T-cell (primary cell): Measurements from ENCODE around the gene CBFA2T3. TPM values are rescaled to one million over a fixed set of nuclear protein-coding genes. Genes with fewer than 3 reads are reported as not detected.
A peak's percentile ranks its signal among the peaks of the same experiment; 100 is the strongest.

Experiments used
- ATAC-seq, 4 experiments: fragments of 200-7000 bp in 3 of 4; fragments of 150-1000 bp in 1 of 4; cut with Tn5 transposase; replicated peaks in 1 of 4; 1 replicate in 3 of 4; 2 replicates in 1 of 4; pipeline ENCODE4 v1.10.0; 2021; ENCODE audit warnings: moderate library complexity in 3 of 4, mild to moderate bottlenecking in 2 of 4, moderate number of reproducible peaks in 1 of 4
- CTCF ChIA-PET, 2 donors: fragments of 300-600 bp; sonication (Branson Sonifier 250); formaldehyde crosslinking; loops; one replicate each; lab custom pipeline; 2022; ENCODE audit warnings: antibody characterized with exemption in 2 of 2; lab: Charles Lee
- POLR2A ChIA-PET, 2 donors: fragments of 300-600 bp; sonication (Branson Sonifier 250); formaldehyde crosslinking; loops; one replicate each; lab custom pipeline; 2022; ENCODE audit warnings: antibody characterized with exemption in 2 of 2; lab: Charles Lee
- DNase-seq, 35 experiments: peaks; one replicate each; pipeline versions ENCODE4 v3.0.0 to v3.0.0-alpha.2; 2013 to 2023
- H3K27ac ChIP-seq: one replicate; pipeline ENCODE4 v1.5.1; 2013; ENCODE audit warnings: low read length
- H3K27me3 ChIP-seq, 2 experiments: replicated peaks in 1 of 2; 1 replicate in 1 of 2; 2 replicates in 1 of 2; pipeline versions ENCODE4 v1.6.1 to v1.7.0; 2013; ENCODE audit warnings: low read length in 1 of 2, mixed read lengths in 1 of 2; ENCODE audit not compliant: control insufficient read depth in 2 of 2, insufficient read depth in 2 of 2; ENCODE audit errors: extremely low read depth in 1 of 2
- H3K36me3 ChIP-seq, 2 donors: 1 replicate in 1 of 2; 2 replicates in 1 of 2; pipeline versions ENCODE4 v1.6.1 to v1.7.0; 2013; ENCODE audit warnings: low read length in 1 of 2; ENCODE audit not compliant: control insufficient read depth in 2 of 2, insufficient read depth in 1 of 2; ENCODE audit errors: extremely low read depth in 1 of 2
- H3K4me1 ChIP-seq, 2 experiments: 1 replicate in 1 of 2; 2 replicates in 1 of 2; pipeline versions ENCODE4 v1.6.1 to v1.7.0; 2013; ENCODE audit warnings: low read length in 2 of 2, mixed read lengths in 1 of 2; ENCODE audit not compliant: insufficient read depth in 2 of 2, control insufficient read depth in 1 of 2; ENCODE audit errors: extremely low read depth in 1 of 2
- H3K4me3 ChIP-seq, 2 donors: 1 replicate in 1 of 2; 2 replicates in 1 of 2; pipeline versions ENCODE4 v1.5.1 to v1.7.0; 2013; ENCODE audit warnings: mild to moderate bottlenecking in 2 of 2, low read length in 1 of 2, moderate library complexity in 1 of 2; ENCODE audit not compliant: control insufficient read depth in 1 of 2; ENCODE audit errors: extremely low read depth in 1 of 2
- H3K9me3 ChIP-seq: 2 replicates; pipeline ENCODE4 v1.7.0; 2013
- H3K27ac Mint-ChIP-seq, 2 donors: one replicate each; pipeline ENCODE4 v1.8.0; 2020 to 2021; ENCODE audit warnings: mild to moderate bottlenecking in 2 of 2, mixed read lengths in 2 of 2
- H3K27me3 Mint-ChIP-seq, 2 donors: one replicate each; pipeline ENCODE4 v1.8.0; 2021 to 2022; ENCODE audit warnings: mixed read lengths in 2 of 2
- H3K36me3 Mint-ChIP-seq: one replicate; pipeline ENCODE4 v1.8.0; 2021; ENCODE audit warnings: mixed read lengths
- H3K4me1 Mint-ChIP-seq, 3 donors: one replicate each; pipeline ENCODE4 v1.8.0; 2020 to 2022; ENCODE audit warnings: mixed read lengths in 3 of 3, mild to moderate bottlenecking in 1 of 3
- H3K4me3 Mint-ChIP-seq, 3 donors: one replicate each; pipeline ENCODE4 v1.8.0; 2020 to 2022; ENCODE audit warnings: mild to moderate bottlenecking in 3 of 3, mixed read lengths in 3 of 3, moderate library complexity in 3 of 3
- H3K9me3 Mint-ChIP-seq, 3 donors: one replicate each; pipeline ENCODE4 v1.8.0; 2020 to 2022; ENCODE audit warnings: mixed read lengths in 3 of 3
- WGBS: methylation state at CpG from one replicate; pipeline ENCODE4 v1.1.5; 2013; ENCODE audit warnings: missing lambda C conversion rate; ENCODE audit not compliant: insufficient coverage; 5-methylcytosine and 5-hydroxymethylcytosine counted together
- total RNA-seq, 35 experiments: library from RNA in 6 of 35; stranded (reverse) in 6 of 35; fragments of 120-200 nt in 1 of 35; gene quantifications; one replicate each; pipeline versions ENCODE4 v1.2.1 to v1.2.4 and lab custom pipeline; 2013 to 2026

Gene CBFA2T3
- total RNA-seq, 5 donors from 2014 or later (not counting 1 experiment from before 2014, with no cell fraction given) = 2.0 to 4.0 (median 2.1) TPM

- Mint-ChIP-seq H3K27me3 (peaks cover 0 to 6% of the 10 kb centered on the region in 2 donors), H3K36me3 (peaks cover 14% of the 10 kb centered on the region), H3K4me1 (peaks cover 0 to 4% (median 2%) of the 10 kb centered on the region in 3 donors), H3K27ac (no peak overlapping the region), H3K9me3 (no peaks in the 10 kb centered on the region), H3K4me3 (no peak overlapping the region)
- ATAC-seq = no peak
- Histone ChIP-seq H3K27ac (no peak overlapping the region), H3K27me3 (peaks cover 0 to 10% of the 10 kb centered on the region in 2 experiments), H3K4me1 (no peaks in the 10 kb centered on the region), H3K9me3 (no peaks in the 10 kb centered on the region), H3K36me3 (peaks cover 4 to 37% of the 10 kb centered on the region in 2 donors), H3K4me3 (no peak overlapping the region)
- ChIA-PET CTCF (no interaction called here), POLR2A (no interaction called here)
- DNase-seq = no peak
- 98% methylated on average over 8 of the region's 15 CpGs for WGBS
These were observed 112.9 kb downstream of the CBFA2T3 start for GRCh38 chr16:88864099-88864498.

- H3K4me3 Mint-ChIP-seq = no peak overlapping the region
- H3K36me3 Mint-ChIP-seq = peaks cover 14% of the 10 kb centered on the region
- peaks cover 0 to 2% of the 10 kb centered on the region in 2 experiments for H3K4me1 ChIP-seq
- WGBS = 74% methylated on average over 8 of the region's 13 CpGs
- no peaks in the 10 kb centered on the region for H3K9me3 Mint-ChIP-seq
- no peak overlapping the region for H3K27ac Mint-ChIP-seq
- H3K4me3 ChIP-seq = no peak overlapping the region
- no peaks in the 10 kb centered on the region for H3K9me3 ChIP-seq
- peaks cover 4 to 43% of the 10 kb centered on the region in 2 donors for H3K36me3 ChIP-seq
- H3K27me3 ChIP-seq = peaks cover 0 to 8% of the 10 kb centered on the region in 2 experiments
- ATAC-seq (no peak), DNase-seq (no peak)
- no peak overlapping the region for H3K27ac ChIP-seq
- ChIA-PET POLR2A (no interaction called here), CTCF (no interaction called here)
- H3K27me3 Mint-ChIP-seq = peaks cover 0 to under 1% of the 10 kb centered on the region in 2 donors
- peaks cover 3 to 10% (median 7%) of the 10 kb centered on the region in 3 donors for H3K4me1 Mint-ChIP-seq
These were observed 113.6 kb downstream of the CBFA2T3 start for GRCh38 chr16:88863426-88863825.

- Histone ChIP-seq H3K4me3 (no peak overlapping the region), H3K27ac (no peak overlapping the region), H3K9me3 (no peaks in the 10 kb centered on the region), H3K4me1 (peaks cover 4 to 7% of the 10 kb centered on the region in 2 experiments), H3K27me3 (peaks cover 0 to 8% of the 10 kb centered on the region in 2 experiments), H3K36me3 (peaks cover 4 to 43% of the 10 kb centered on the region in 2 donors)
- Mint-ChIP-seq H3K36me3 (peaks cover 14% of the 10 kb centered on the region), H3K4me3 (no peak overlapping the region), H3K27me3 (no peaks in the 10 kb centered on the region), H3K4me1 (peaks cover 8 to 15% (median 11%) of the 10 kb centered on the region in 3 donors), H3K27ac (no peak overlapping the region), H3K9me3 (no peaks in the 10 kb centered on the region)
- DNase-seq (no peak), ATAC-seq (no peak)
- ChIA-PET POLR2A (no interaction called here), CTCF (no interaction called here)
- WGBS = 86% methylated on average over 5 of the region's 25 CpGs
These were observed 114.0 kb downstream of the CBFA2T3 start for GRCh38 chr16:88862968-88863367.

GRCh38 chr16:88861359-88861758 lies 115.6 kb downstream of the CBFA2T3 start:
- peaks cover 14% of the 10 kb centered on the region for H3K36me3 Mint-ChIP-seq
- Histone ChIP-seq H3K4me1 (peaks cover 7 to 16% of the 10 kb centered on the region in 2 experiments), H3K27me3 (peaks cover 0 to 2% of the 10 kb centered on the region in 2 experiments), H3K9me3 (no peaks in the 10 kb centered on the region), H3K27ac (no peak overlapping the region), H3K4me3 (no peak overlapping the region), H3K36me3 (peaks cover 4 to 43% of the 10 kb centered on the region in 2 donors)
- no peaks in the 10 kb centered on the region for H3K9me3 Mint-ChIP-seq
- ATAC-seq = no peak
- H3K4me1 Mint-ChIP-seq = peaks cover 16 to 19% (median 17%) of the 10 kb centered on the region in 3 donors
- no peak overlapping the region for H3K4me3 Mint-ChIP-seq
- ChIA-PET POLR2A (no interaction called here), CTCF (no interaction called here)
- no peaks in the 10 kb centered on the region for H3K27me3 Mint-ChIP-seq
- H3K27ac Mint-ChIP-seq = no peak overlapping the region
- 97% methylated on average over 19 of the region's 19 CpGs for WGBS
- no peak for DNase-seq

- CTCF ChIA-PET = no interaction called here
- WGBS = 95% methylated on average over 13 of the region's 20 CpGs
- H3K36me3 Mint-ChIP-seq = peaks cover 14% of the 10 kb centered on the region
These were observed 117.5 kb downstream of the CBFA2T3 start for GRCh38 chr16:88859381-88860091.

GRCh38 chr16:88857728-88858339 lies 119.2 kb downstream of the CBFA2T3 start:
- H3K9me3 Mint-ChIP-seq = no peaks in the 10 kb centered on the region
- peak overlapping the region; percentile 68 for H3K27ac ChIP-seq
- H3K4me3 ChIP-seq = peak overlapping the region; percentile 98 to 100
- peaks cover 12 to 38% of the 10 kb centered on the region in 2 experiments for H3K4me1 ChIP-seq
- ATAC-seq (peak; percentile 51 to 56 (median 54)), DNase-seq (peak; percentile 46 to 82 (median 67))
- H3K9me3 ChIP-seq = no peaks in the 10 kb centered on the region
- ChIA-PET POLR2A (interaction anchor here in 1 of 2 donors (0.5 to 1.0 kb wide), 2 partner anchors 47 to 60 kb away, joined by 3 read pairs; no protein-coding TSS in a partner anchor), CTCF (interaction anchor here in 1 of 2 donors (0.6 to 1.3 kb wide), 8 partner anchors 8 to 356 kb away, joined by 3 to 6 read pairs (median 4); partner anchors contain the start of gene ZC3H18)
- H3K27ac Mint-ChIP-seq = peak overlapping the region; percentile 90 to 97
- H3K36me3 Mint-ChIP-seq = peaks cover 14% of the 10 kb centered on the region
- peaks cover 31 to 37% (median 34%) of the 10 kb centered on the region in 3 donors for H3K4me1 Mint-ChIP-seq
- no peaks in the 10 kb centered on the region for H3K27me3 Mint-ChIP-seq
- 13% methylated on average over 10 of the region's 12 CpGs for WGBS
- peaks cover 4 to 43% of the 10 kb centered on the region in 2 donors for H3K36me3 ChIP-seq
- H3K27me3 ChIP-seq = no peaks in the 10 kb centered on the region
- peak overlapping the region; percentile 95 to 97 (median 97) for H3K4me3 Mint-ChIP-seq

More at GRCh38 chr16:88859381-88860091, 117.5 kb downstream of the CBFA2T3 start:
- Histone ChIP-seq H3K9me3 (no peaks in the 10 kb centered on the region), H3K4me3 (no peak overlapping the region), H3K4me1 (peaks cover 12 to 34% of the 10 kb centered on the region in 2 experiments), H3K27ac (no peak overlapping the region), H3K36me3 (peaks cover 4 to 43% of the 10 kb centered on the region in 2 donors), H3K27me3 (no peaks in the 10 kb centered on the region)
- no peak overlapping the region for H3K27ac Mint-ChIP-seq
- POLR2A ChIA-PET = no interaction called here
- H3K9me3 Mint-ChIP-seq = no peaks in the 10 kb centered on the region
- peak overlapping the region in 2 of 3 donors; percentile 5 to 13 for H3K4me3 Mint-ChIP-seq
- ATAC-seq = no peak
- no peak for DNase-seq
- peaks cover 31 to 34% (median 31%) of the 10 kb centered on the region in 3 donors for H3K4me1 Mint-ChIP-seq
- H3K27me3 Mint-ChIP-seq = no peaks in the 10 kb centered on the region
